NCI-H1417 (cell line): ENCODE results near the gene ODAD3.

Experiments used
- DNase-seq, 3 experiments: peaks; one replicate each; lab custom pipeline; 2025; lab: John Stamatoyannopoulos, UW

ODAD3 gene

GRCh38 chr19:11375143-11375948 lies 59.6 kb downstream of the ODAD3 start:
- peak; percentile 24 to 86 (median 81) for DNase-seq

GRCh38 chr19:11374433-11375142 lies 60.3 kb downstream of the ODAD3 start, which contains the start of gene SWSAP1:
SWSAP1 (plus strand) TSS chr19:11374666; CDS start chr19:11374681, 15 bp downstream.
- peak; percentile 96 to 100 (median 100) for DNase-seq

- no peak for DNase-seq
Observed at GRCh38 chr19:11373885-11374432, 61.0 kb downstream of the ODAD3 start.

DNA sequence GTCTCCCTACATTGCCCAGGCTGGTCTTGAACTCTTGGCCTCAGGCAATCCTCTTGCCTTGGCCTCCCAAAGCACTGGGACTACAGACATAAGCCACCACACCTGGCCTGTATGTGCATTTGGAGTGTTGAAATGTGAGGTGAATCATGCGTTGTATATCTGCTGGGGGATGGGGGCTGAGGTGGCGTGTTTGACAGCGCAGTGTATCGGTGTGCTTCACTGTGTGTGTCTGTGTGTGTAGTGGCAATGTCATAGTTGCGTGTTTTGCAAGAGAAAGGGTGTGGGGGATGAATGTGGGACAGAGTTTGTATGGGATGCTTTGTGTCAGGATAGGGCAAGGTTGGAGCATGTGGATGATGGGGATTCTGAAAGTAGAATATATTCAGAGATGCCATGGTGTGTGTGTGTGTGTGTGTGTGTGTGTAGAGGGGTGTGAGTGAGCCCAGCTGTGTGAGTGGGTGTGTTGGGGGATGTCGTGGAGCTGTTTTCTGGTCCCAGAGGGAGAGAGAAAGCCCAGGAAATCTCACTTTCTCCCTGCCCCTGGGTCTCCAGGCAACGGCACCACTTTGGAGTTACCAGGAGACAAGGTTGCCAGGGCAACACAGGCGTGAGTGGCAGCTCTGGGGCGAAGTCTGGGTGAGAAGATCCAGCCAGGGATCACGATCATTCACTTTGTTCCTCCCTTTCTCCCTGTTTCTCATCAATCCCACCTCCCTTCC lies 61.6 kb downstream of the ODAD3 start:
- peak; percentile 88 to 98 (median 95) for DNase-seq

DNA sequence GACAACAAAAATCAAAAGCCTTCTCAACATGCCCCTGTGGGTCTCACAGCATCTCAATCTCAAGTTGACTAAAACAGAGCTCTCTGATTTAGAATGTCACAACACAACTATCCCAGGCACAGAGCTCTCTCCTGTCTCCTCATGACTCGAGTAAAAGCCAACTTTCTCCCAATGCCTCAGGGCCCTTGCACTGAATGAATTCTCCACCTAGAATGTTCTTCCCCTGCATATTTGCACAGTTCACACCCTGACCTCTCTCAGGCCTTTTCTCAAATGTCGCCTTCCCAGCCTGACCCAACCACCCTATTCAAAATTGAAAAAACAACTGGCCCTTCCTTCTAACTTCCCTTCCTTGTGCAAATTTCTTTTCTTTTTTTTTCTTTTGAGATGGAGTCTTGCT lies 64.2 kb downstream of the ODAD3 start:
- no peak for DNase-seq
